ENCODE data around the gene PUS10.
"Not testable (repeated sequence)": the region's sequence is repeated elsewhere in the genome, so short reads cannot be mapped to it uniquely, and the experiment has no call there.

PUS10 gene

DNA sequence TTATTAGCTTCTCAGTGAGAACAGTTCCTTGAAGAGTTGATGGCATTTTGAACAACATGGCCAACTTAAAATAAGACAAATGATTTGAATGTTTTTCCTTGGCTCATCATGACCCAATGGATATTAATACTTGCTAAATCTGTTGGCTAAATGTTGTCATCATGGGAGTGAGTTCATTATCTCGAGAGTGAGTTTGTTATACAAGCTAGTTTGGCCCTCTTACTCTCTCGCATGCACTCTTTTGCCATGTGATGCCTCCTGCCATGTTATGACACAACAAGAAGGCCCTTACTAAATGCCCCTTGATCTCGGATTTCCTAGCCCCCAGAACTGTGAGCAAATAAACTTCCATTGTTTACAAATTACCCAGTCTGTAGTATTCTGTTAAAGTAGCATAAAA, 24.8 kb upstream of the PUS10 start:
- no CpG with 5 or more reads among the region's 3 CpGs for WGBS (ENCODE audit: extremely low coverage, insufficient coverage, insufficient read length)

DNA sequence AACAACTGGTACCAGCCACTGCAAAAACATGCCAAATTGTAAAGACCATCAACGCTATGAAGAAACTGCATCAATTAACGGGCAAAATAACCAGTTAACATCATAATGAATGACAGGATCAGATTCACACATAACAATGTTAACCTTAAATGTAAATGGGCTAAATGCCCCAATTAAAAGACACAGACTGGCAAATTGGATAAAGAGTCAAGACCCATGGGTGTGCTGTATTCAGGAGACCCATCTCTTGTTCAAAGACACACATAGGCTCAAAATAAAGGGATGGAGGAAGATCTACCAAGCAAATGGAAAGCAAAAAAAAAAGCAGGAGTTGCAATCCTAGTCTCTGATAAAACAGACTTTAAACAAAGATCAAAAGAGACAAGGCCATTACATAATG, 18.6 kb upstream of the PUS10 start:
- H3K9me3 ChIP-seq (ENCODE audit: insufficient read depth, low read depth, low read length); H3K23ac ChIP-seq (ENCODE audit: low read length); H3K27me3 ChIP-seq (ENCODE audit: insufficient read depth, low read length); H3K4me2 ChIP-seq (ENCODE audit: low read length); H2BK5ac ChIP-seq (ENCODE audit: low read depth, low read length, poor library complexity); H2BK120ac ChIP-seq (ENCODE audit: insufficient read depth, low read length, poor library complexity); H2AFZ ChIP-seq (ENCODE audit: insufficient read depth, low read length, poor library complexity); H2AK5ac ChIP-seq (ENCODE audit: low read length); H3K18ac ChIP-seq (ENCODE audit: low read length); H4K12ac ChIP-seq (ENCODE audit: low read depth, low read length); H2BK12ac ChIP-seq (ENCODE audit: low read length); H4K8ac ChIP-seq (ENCODE audit: low read depth, low read length); H3K79me1 ChIP-seq (ENCODE audit: low read length); H3K9ac ChIP-seq (ENCODE audit: low read length); H3K4me1 ChIP-seq (ENCODE audit: control insufficient read depth in 1 of 2, insufficient read depth in 2 of 2, low read length in 2 of 2); H3K4ac ChIP-seq (ENCODE audit: low read depth, low read length); H4K91ac ChIP-seq (ENCODE audit: low read depth, low read length); H3K27ac ChIP-seq (ENCODE audit: low read depth, low read length); H3K79me2 ChIP-seq (ENCODE audit: control insufficient read depth, insufficient read depth, low read length, poor library complexity); H3K4me3 ChIP-seq (ENCODE audit: low read depth, low read length); DNase-seq; H3K14ac ChIP-seq (ENCODE audit: low read length): not testable (repeated sequence)
- H3K36me3 ChIP-seq (ENCODE audit: control insufficient read depth in 1 of 2, insufficient read depth in 2 of 2, low read length in 2 of 2): peaks cover 16 to 23% of the 10 kb centered on the region in 2 experiments
- WGBS (ENCODE audit: extremely low coverage, insufficient coverage, insufficient read length): no CpG with 5 or more reads among the region's 2 CpGs

More for the DNA sequence above, 24.8 kb upstream of the PUS10 start:
- no peaks in the 10 kb centered on the region for H3K9me3 ChIP-seq (ENCODE audit: insufficient read depth, low read depth, low read length)
- H3K14ac ChIP-seq (ENCODE audit: low read length): no peak overlapping the region
- no peak overlapping the region for H3K23ac ChIP-seq (ENCODE audit: low read length)
- H3K36me3 ChIP-seq (ENCODE audit: control insufficient read depth in 1 of 2, insufficient read depth in 2 of 2, low read length in 2 of 2): peaks cover 2 to 12% of the 10 kb centered on the region in 2 experiments
- H3K18ac ChIP-seq (ENCODE audit: low read length): no peak overlapping the region
- H2BK5ac ChIP-seq (ENCODE audit: low read depth, low read length, poor library complexity): no peak overlapping the region
- H4K12ac ChIP-seq (ENCODE audit: low read depth, low read length): no peak overlapping the region
- H2BK120ac ChIP-seq (ENCODE audit: insufficient read depth, low read length, poor library complexity): no peak overlapping the region
- H4K8ac ChIP-seq (ENCODE audit: low read depth, low read length): no peak overlapping the region
- H2AK5ac ChIP-seq (ENCODE audit: low read length): no peak overlapping the region
- DNase-seq: no peak
- no peak overlapping the region for H3K4me2 ChIP-seq (ENCODE audit: low read length)
- H3K27me3 ChIP-seq (ENCODE audit: insufficient read depth, low read length): no peaks in the 10 kb centered on the region
- H3K4ac ChIP-seq (ENCODE audit: low read depth, low read length): no peak overlapping the region
- no peaks in the 10 kb centered on the region for H3K4me1 ChIP-seq (ENCODE audit: control insufficient read depth in 1 of 2, insufficient read depth in 2 of 2, low read length in 2 of 2)
- H3K79me1 ChIP-seq (ENCODE audit: low read length): no peaks in the 10 kb centered on the region
- no peak overlapping the region for H2BK12ac ChIP-seq (ENCODE audit: low read length)
- H4K91ac ChIP-seq (ENCODE audit: low read depth, low read length): no peak overlapping the region
- no peaks in the 10 kb centered on the region for H3K79me2 ChIP-seq (ENCODE audit: control insufficient read depth, insufficient read depth, low read length, poor library complexity)
- H3K27ac ChIP-seq (ENCODE audit: low read depth, low read length): no peak overlapping the region
- H3K9ac ChIP-seq (ENCODE audit: low read length): no peak overlapping the region
- no peak overlapping the region for H2AFZ ChIP-seq (ENCODE audit: insufficient read depth, low read length, poor library complexity)
- no peak overlapping the region for H3K4me3 ChIP-seq (ENCODE audit: low read depth, low read length)

- not testable (repeated sequence) for H2AK5ac ChIP-seq (ENCODE audit: low read length); H2BK5ac ChIP-seq (ENCODE audit: low read depth, low read length, poor library complexity); H3K4me3 ChIP-seq (ENCODE audit: low read depth, low read length); H2AFZ ChIP-seq (ENCODE audit: insufficient read depth, low read length, poor library complexity); H3K79me1 ChIP-seq (ENCODE audit: low read length); H3K4me1 ChIP-seq (ENCODE audit: control insufficient read depth in 1 of 2, insufficient read depth in 2 of 2, low read length in 2 of 2); H3K4ac ChIP-seq (ENCODE audit: low read depth, low read length); DNase-seq; H3K79me2 ChIP-seq (ENCODE audit: control insufficient read depth, insufficient read depth, low read length, poor library complexity); H4K8ac ChIP-seq (ENCODE audit: low read depth, low read length); H3K27me3 ChIP-seq (ENCODE audit: insufficient read depth, low read length); H3K18ac ChIP-seq (ENCODE audit: low read length); H4K12ac ChIP-seq (ENCODE audit: low read depth, low read length); H4K91ac ChIP-seq (ENCODE audit: low read depth, low read length); H3K27ac ChIP-seq (ENCODE audit: low read depth, low read length); H3K23ac ChIP-seq (ENCODE audit: low read length); H3K14ac ChIP-seq (ENCODE audit: low read length); H3K9ac ChIP-seq (ENCODE audit: low read length); H2BK120ac ChIP-seq (ENCODE audit: insufficient read depth, low read length, poor library complexity); H3K4me2 ChIP-seq (ENCODE audit: low read length); H2BK12ac ChIP-seq (ENCODE audit: low read length); H3K9me3 ChIP-seq (ENCODE audit: insufficient read depth, low read depth, low read length)
- WGBS (ENCODE audit: extremely low coverage, insufficient coverage, insufficient read length): no CpG with 5 or more reads among the region's 9 CpGs
- H3K36me3 ChIP-seq (ENCODE audit: control insufficient read depth in 1 of 2, insufficient read depth in 2 of 2, low read length in 2 of 2): peaks cover 19 to 28% of the 10 kb centered on the region in 2 experiments
Measured at GRCh38 chr2:61034592-61034991, 16.5 kb upstream of the PUS10 start.

DNA sequence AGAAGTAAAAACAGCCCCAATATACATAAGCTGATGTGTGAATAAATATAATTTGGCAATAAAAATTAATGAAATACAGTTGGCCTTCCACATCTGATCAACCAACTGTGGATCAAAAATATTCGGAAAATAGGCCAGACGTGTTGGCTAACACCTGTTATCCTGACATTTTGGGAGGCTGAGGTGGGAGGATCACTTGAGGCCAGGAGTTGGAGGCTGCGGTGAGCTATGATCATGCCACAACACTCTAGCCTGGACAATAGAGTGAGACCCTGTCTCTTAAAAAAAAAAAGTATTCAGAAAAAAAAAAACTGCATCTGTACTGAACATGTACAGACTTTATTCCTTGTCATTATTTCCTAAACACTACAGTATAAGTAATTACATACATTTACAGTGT, 11.5 kb upstream of the PUS10 start:
- no peak overlapping the region for H2AFZ ChIP-seq (ENCODE audit: insufficient read depth, low read length, poor library complexity)
- H3K9me3 ChIP-seq (ENCODE audit: insufficient read depth, low read depth, low read length): peaks cover 4% of the 10 kb centered on the region
- H3K79me1 ChIP-seq (ENCODE audit: low read length): no peaks in the 10 kb centered on the region
- DNase-seq: no peak
- no peak overlapping the region for H4K91ac ChIP-seq (ENCODE audit: low read depth, low read length)
- H4K8ac ChIP-seq (ENCODE audit: low read depth, low read length): no peak overlapping the region
- H2AK5ac ChIP-seq (ENCODE audit: low read length): no peak overlapping the region
- H3K36me3 ChIP-seq (ENCODE audit: control insufficient read depth in 1 of 2, insufficient read depth in 2 of 2, low read length in 2 of 2): peaks cover 15 to 22% of the 10 kb centered on the region in 2 experiments
- no peak overlapping the region for H3K4ac ChIP-seq (ENCODE audit: low read depth, low read length)
- no peak overlapping the region for H4K12ac ChIP-seq (ENCODE audit: low read depth, low read length)
- H3K9ac ChIP-seq (ENCODE audit: low read length): no peak overlapping the region
- H2BK12ac ChIP-seq (ENCODE audit: low read length): no peak overlapping the region
- H2BK5ac ChIP-seq (ENCODE audit: low read depth, low read length, poor library complexity): no peak overlapping the region
- H3K4me3 ChIP-seq (ENCODE audit: low read depth, low read length): no peak overlapping the region
- WGBS (ENCODE audit: extremely low coverage, insufficient coverage, insufficient read length): no CpG with 5 or more reads among the region's 3 CpGs
- no peak overlapping the region for H3K23ac ChIP-seq (ENCODE audit: low read length)
- no peak overlapping the region for H3K18ac ChIP-seq (ENCODE audit: low read length)
- H3K27me3 ChIP-seq (ENCODE audit: insufficient read depth, low read length): no peaks in the 10 kb centered on the region
- no peaks in the 10 kb centered on the region for H3K4me1 ChIP-seq (ENCODE audit: control insufficient read depth in 1 of 2, insufficient read depth in 2 of 2, low read length in 2 of 2)
- no peak overlapping the region for H2BK120ac ChIP-seq (ENCODE audit: insufficient read depth, low read length, poor library complexity)
- no peak overlapping the region for H3K27ac ChIP-seq (ENCODE audit: low read depth, low read length)
- H3K4me2 ChIP-seq (ENCODE audit: low read length): no peak overlapping the region
- no peak overlapping the region for H3K14ac ChIP-seq (ENCODE audit: low read length)
- no peaks in the 10 kb centered on the region for H3K79me2 ChIP-seq (ENCODE audit: control insufficient read depth, insufficient read depth, low read length, poor library complexity)

All from trophoblast cell (in vitro differentiated cells and primary cell).